Bronchial epithelial cell (primary cell): ENCODE measurements around the gene SZRD1. TPM values are rescaled to one million over a fixed set of nuclear protein-coding genes. Genes with fewer than 3 reads are reported as not detected.
A peak's percentile ranks its signal among the peaks of the same experiment; 100 is the strongest.

Experiments used
- DNase-seq: peaks from one replicate; pipeline ENCODE4 v3.0.0-alpha.2; 2010; ENCODE audit warnings: low read depth
- FAIRE-seq: peaks from 2 replicates; lab custom pipeline; 2011; peaks lifted over from hg19 to GRCh38; lab: Jason Lieb, UNC
- H3K27me3 ChIP-seq: 2 replicates; pipeline ENCODE4 v1.5.1; 2011; ENCODE audit warnings: low read length; ENCODE audit not compliant: control insufficient read depth, insufficient read depth
- H3K36me3 ChIP-seq: 2 replicates; pipeline ENCODE4 v1.5.1; 2011; ENCODE audit warnings: low read length; ENCODE audit not compliant: control insufficient read depth, insufficient read depth
- H3K4me3 ChIP-seq: 2 replicates; pipeline ENCODE4 v1.5.1; 2011; ENCODE audit warnings: mild to moderate bottlenecking, low read depth, low read length, control low read depth
- total RNA-seq: library from RNA; depleted of rRNA; stranded (reverse); fragments of >200 nt; gene quantifications from 2 replicates; pipeline ENCODE4 v1.2.1, GENCODE V29; 2014
- TF ChIP-seq, protein P1 (sequence below): IDR thresholded peaks from 2 replicates; pipeline ENCODE4 v1.5.1; 2011; ENCODE audit warnings: mild to moderate bottlenecking, moderate library complexity, low read length, control low read depth, inconsistent platforms; ENCODE audit not compliant: insufficient read depth, severe bottlenecking

The SZRD1 gene
- total RNA-seq, 1 donor from 2014 or later: 10.8 TPM

DNA sequence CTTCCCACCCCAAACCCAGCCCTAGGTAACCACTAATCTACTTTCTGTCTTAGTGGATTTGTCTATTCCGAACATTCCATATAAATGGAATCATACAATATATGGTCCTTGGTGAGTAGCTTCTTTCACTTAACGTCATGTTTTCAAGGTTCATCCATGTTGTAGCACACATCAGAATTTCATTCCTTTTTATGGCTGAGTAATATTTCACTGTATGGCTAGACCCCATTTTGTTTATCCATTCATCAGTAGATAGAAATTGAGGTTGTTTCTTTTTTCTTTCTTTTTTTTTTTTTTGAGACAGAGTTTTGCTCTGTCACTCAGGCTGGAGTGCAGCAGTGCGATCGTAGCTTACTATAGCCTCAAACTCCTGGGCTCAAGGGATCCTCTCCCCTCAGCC lies 67.0 kb downstream of the SZRD1 start:
- TF ChIP-seq, protein P1, sequence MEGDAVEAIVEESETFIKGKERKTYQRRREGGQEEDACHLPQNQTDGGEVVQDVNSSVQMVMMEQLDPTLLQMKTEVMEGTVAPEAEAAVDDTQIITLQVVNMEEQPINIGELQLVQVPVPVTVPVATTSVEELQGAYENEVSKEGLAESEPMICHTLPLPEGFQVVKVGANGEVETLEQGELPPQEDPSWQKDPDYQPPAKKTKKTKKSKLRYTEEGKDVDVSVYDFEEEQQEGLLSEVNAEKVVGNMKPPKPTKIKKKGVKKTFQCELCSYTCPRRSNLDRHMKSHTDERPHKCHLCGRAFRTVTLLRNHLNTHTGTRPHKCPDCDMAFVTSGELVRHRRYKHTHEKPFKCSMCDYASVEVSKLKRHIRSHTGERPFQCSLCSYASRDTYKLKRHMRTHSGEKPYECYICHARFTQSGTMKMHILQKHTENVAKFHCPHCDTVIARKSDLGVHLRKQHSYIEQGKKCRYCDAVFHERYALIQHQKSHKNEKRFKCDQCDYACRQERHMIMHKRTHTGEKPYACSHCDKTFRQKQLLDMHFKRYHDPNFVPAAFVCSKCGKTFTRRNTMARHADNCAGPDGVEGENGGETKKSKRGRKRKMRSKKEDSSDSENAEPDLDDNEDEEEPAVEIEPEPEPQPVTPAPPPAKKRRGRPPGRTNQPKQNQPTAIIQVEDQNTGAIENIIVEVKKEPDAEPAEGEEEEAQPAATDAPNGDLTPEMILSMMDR: no peak
- no peaks in the 10 kb centered on the region for H3K36me3 ChIP-seq
- DNase-seq (no peak), FAIRE-seq (no peak)
- H3K4me3 ChIP-seq: no peak overlapping the region
- no peaks in the 10 kb centered on the region for H3K27me3 ChIP-seq

DNA sequence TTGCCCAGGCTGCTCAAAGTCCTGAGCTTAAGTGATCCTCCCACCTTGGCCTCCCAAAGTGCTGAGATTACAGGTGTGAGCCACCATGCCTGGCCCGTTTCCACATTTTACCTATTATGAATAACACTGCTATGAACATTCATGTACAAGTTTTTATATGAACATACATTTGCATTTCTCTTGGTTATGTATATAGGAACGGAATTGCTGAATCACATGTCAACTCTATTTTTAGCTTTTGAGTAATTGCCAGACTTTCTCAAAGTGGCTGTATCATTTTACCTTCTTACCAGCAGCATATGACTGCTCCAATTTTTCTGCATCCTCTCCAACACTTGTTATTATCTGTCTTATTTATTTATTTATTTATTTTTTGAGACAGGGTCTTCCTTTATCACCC lies 67.5 kb downstream of the SZRD1 start:
- DNase-seq (peak; percentile 46), FAIRE-seq (no peak)
- H3K4me3 ChIP-seq: no peak overlapping the region
- TF ChIP-seq, protein P1: no peak
- H3K27me3 ChIP-seq: no peaks in the 10 kb centered on the region
- H3K36me3 ChIP-seq: no peaks in the 10 kb centered on the region

DNA sequence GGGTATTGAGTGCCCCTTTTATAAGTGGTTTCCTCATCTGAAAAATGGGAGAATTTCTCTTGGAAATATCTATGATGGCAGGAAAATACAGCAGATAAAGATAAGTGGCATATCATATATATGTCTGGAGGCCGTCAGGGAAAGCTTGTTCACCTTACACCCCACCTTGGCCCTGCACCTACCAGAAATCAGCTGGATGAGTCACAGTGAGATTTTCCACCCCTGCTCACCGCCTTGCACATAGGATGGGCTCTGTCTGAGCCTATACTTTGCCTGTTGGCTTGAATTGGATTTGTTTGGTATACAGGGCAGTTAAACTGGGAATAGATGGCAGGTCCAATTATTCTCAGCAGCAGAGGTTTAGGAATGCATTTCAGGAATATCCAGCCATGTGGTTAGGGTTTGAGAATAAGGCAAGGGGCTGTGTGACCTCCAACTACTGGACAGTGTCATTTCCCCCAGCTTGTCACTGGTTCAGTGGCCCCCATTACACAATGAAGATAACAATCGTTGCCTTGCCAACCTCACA lies 70.0 kb downstream of the SZRD1 start, which contains the start of gene SPATA21:
TSS of gene SPATA21 (minus strand) at position 479 of the 529 bp plus-strand sequence. CDS start 6,053 bp downstream, outside the sequence.
- H3K4me3 ChIP-seq: no peak within 1 kb of the TSS
- no peak for FAIRE-seq
- TF ChIP-seq, protein P1: no peak
- H3K27me3 ChIP-seq: no peaks in the 10 kb centered on the region
- peak; percentile 30 for DNase-seq
- no peaks in the 10 kb centered on the region for H3K36me3 ChIP-seq

DNA sequence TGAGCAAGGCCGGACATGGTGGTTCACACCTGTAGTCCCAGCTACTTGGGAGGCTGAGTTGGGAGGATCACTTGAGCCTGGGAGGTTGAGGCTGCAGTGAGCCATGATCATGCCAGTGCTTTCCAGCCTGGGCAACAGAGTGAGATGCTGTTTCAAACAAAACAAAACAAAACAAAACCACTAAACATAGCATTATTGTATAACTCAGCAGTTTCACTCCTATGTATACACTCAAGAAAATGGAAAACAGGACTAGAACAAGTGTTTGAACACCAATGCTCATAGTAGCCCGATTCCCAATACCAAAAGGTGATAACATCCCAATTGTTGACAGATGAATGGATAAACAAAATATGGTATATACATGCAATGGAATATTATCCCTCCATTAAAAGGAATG lies 71.5 kb downstream of the SZRD1 start:
- Histone ChIP-seq H3K27me3 (no peaks in the 10 kb centered on the region), H3K36me3 (peaks cover 2% of the 10 kb centered on the region), H3K4me3 (no peak overlapping the region)
- no peak for DNase-seq
- no peak for FAIRE-seq
- TF ChIP-seq, protein P1: no peak

DNA sequence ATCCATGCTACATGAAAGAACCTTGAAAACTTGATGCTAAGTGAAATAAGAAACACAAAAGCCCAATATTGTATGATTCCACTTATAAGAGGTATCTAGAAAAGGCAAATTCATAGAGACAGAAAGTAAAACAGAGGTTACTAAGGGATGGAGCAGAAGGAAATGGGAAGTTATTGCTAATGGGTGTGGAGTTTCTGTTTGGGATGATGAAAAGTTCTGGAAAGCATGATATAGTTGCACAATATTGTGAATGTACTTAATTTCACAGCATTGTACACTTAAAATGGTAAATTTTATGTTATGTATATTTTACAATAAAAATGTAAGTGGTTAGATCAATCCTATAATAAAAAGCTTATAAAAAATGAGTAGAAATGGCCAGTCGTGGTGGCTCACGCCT lies 71.9 kb downstream of the SZRD1 start:
- no peak for DNase-seq
- no peak for FAIRE-seq
- Histone ChIP-seq H3K27me3 (no peaks in the 10 kb centered on the region), H3K36me3 (peaks cover 6% of the 10 kb centered on the region), H3K4me3 (no peak overlapping the region)
- TF ChIP-seq, protein P1: no peak

DNA sequence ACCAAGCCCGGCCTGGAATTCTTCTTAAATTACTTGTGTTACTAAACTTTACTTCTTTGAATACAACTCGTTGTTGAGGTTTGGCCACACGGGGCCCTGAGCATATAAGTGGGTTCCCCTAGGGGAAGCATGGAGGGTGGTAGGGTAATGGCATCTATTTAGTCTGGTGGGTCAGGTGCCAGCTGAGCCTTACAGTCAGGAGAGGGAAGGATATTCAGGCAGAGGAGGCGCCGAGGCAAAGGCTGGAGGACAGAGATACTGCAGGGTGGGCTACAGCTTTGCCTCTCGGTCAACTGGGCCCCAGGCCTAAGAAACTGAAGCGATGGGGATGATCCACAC lies 73.1 kb downstream of the SZRD1 start:
- TF ChIP-seq, protein P1: no peak
- H3K27me3 ChIP-seq: no peaks in the 10 kb centered on the region
- peaks cover 13% of the 10 kb centered on the region for H3K36me3 ChIP-seq
- peak overlapping the region; percentile 97 for H3K4me3 ChIP-seq
- FAIRE-seq: no peak
- DNase-seq: no peak
